Nephron (organoid): Measurements from ENCODE around the gene MTCH2.

ENCODE experiments used
- H3K27ac Mint-ChIP-seq, 3 experiments: 2 replicates each; pipeline ENCODE4 v1.8.0; 2020; ENCODE audit warnings: mixed read lengths in 3 of 3, mild to moderate bottlenecking in 2 of 3, moderate library complexity in 1 of 3
- H3K27me3 Mint-ChIP-seq: 2 replicates; pipeline ENCODE4 v1.8.0; 2021; ENCODE audit warnings: low read depth, mild to moderate bottlenecking, moderate library complexity, mixed read lengths
- H3K36me3 Mint-ChIP-seq: 2 replicates; pipeline ENCODE4 v1.8.0; 2020; ENCODE audit warnings: low read depth, mixed read lengths
- H3K4me1 Mint-ChIP-seq: 2 replicates; pipeline ENCODE4 v1.8.0; 2020; ENCODE audit warnings: mixed read lengths
- H3K4me3 Mint-ChIP-seq, 3 experiments: 2 replicates each; pipeline ENCODE4 v1.8.0; 2020; ENCODE audit warnings: mild to moderate bottlenecking in 3 of 3, mixed read lengths in 3 of 3, moderate library complexity in 2 of 3
- H3K9me3 Mint-ChIP-seq: 2 replicates; pipeline ENCODE4 v1.8.0; 2020; ENCODE audit warnings: mixed read lengths
- CTCF ChIP-seq, 3 experiments: fragments of 200-600 bp; sonication (generic); IDR thresholded peaks; one replicate each; pipeline ENCODE4 v1.5.0; 2021; ENCODE audit warnings: antibody characterized with exemption in 3 of 3; ENCODE audit not compliant: unreplicated experiment in 3 of 3

Gene MTCH2

GRCh38 chr11:47593492-47593933 lies 48.8 kb downstream of the MTCH2 start:
- peaks cover 6% of the 10 kb centered on the region for H3K36me3 Mint-ChIP-seq
- H3K27ac Mint-ChIP-seq, result no peak overlapping the region
- peaks cover 26% of the 10 kb centered on the region for H3K27me3 Mint-ChIP-seq
- H3K9me3 Mint-ChIP-seq, result no peaks in the 10 kb centered on the region
- H3K4me1 Mint-ChIP-seq, result peaks cover 22% of the 10 kb centered on the region
- H3K4me3 Mint-ChIP-seq, result peak overlapping the region; percentile 79 to 84 (median 82)
- no peak for TF ChIP-seq CTCF (IDR thresholded peaks at IDR 0.05; ENCODE audit: unreplicated experiment in 3 of 3)

- peaks cover 6% of the 10 kb centered on the region for H3K36me3 Mint-ChIP-seq
- H3K27ac Mint-ChIP-seq, result no peak overlapping the region
- H3K9me3 Mint-ChIP-seq, result no peaks in the 10 kb centered on the region
- peaks cover 29% of the 10 kb centered on the region for H3K27me3 Mint-ChIP-seq
- H3K4me1 Mint-ChIP-seq, result peaks cover 28% of the 10 kb centered on the region
- no peak for TF ChIP-seq CTCF (IDR thresholded peaks at IDR 0.05; ENCODE audit: unreplicated experiment in 3 of 3)
- peak overlapping the region; percentile 79 to 84 (median 82) for H3K4me3 Mint-ChIP-seq
Observed at GRCh38 chr11:47592970-47593369, 49.4 kb downstream of the MTCH2 start.

GRCh38 chr11:47592251-47592650 lies 50.1 kb downstream of the MTCH2 start:
- Mint-ChIP-seq H3K4me1 (peaks cover 29% of the 10 kb centered on the region), H3K4me3 (peak overlapping the region; percentile 68 to 79 (median 77)), H3K27ac (peak overlapping the region; percentile 44 to 75 (median 62)), H3K9me3 (no peaks in the 10 kb centered on the region), H3K36me3 (peaks cover 6% of the 10 kb centered on the region), H3K27me3 (peaks cover 29% of the 10 kb centered on the region)
- TF ChIP-seq CTCF (IDR thresholded peaks at IDR 0.05; ENCODE audit: unreplicated experiment in 3 of 3), result no peak

- H3K4me3 Mint-ChIP-seq, result peak overlapping the region; percentile 47 to 79 (median 68)
- peak overlapping the region; percentile 44 to 75 (median 57) for H3K27ac Mint-ChIP-seq
- peaks cover 29% of the 10 kb centered on the region for H3K27me3 Mint-ChIP-seq
- H3K9me3 Mint-ChIP-seq, result no peaks in the 10 kb centered on the region
- TF ChIP-seq CTCF (IDR thresholded peaks at IDR 0.05; ENCODE audit: unreplicated experiment in 3 of 3), result no peak
- peaks cover 6% of the 10 kb centered on the region for H3K36me3 Mint-ChIP-seq
- peaks cover 29% of the 10 kb centered on the region for H3K4me1 Mint-ChIP-seq
Observed at GRCh38 chr11:47591764-47592163, 50.6 kb downstream of the MTCH2 start.

GRCh38 chr11:47589977-47590861 lies 52.1 kb downstream of the MTCH2 start:
- peaks cover 6% of the 10 kb centered on the region for H3K36me3 Mint-ChIP-seq
- peaks cover 25% of the 10 kb centered on the region for H3K27me3 Mint-ChIP-seq
- TF ChIP-seq CTCF (IDR thresholded peaks at IDR 0.05; ENCODE audit: unreplicated experiment in 3 of 3), result no peak
- no peak overlapping the region for H3K27ac Mint-ChIP-seq
- no peaks in the 10 kb centered on the region for H3K9me3 Mint-ChIP-seq
- H3K4me1 Mint-ChIP-seq, result peaks cover 40% of the 10 kb centered on the region
- no peak overlapping the region for H3K4me3 Mint-ChIP-seq
